SHP77 (cell line): ENCODE measurements around the gene WDR5B.

Experiments used
- DNase-seq, 2 experiments: peaks; one replicate each; lab custom pipeline; 2025; lab: John Stamatoyannopoulos, UW

The WDR5B gene

GRCh38 chr3:122409446-122409845 is 6.4 kb downstream of the WDR5B start:
- no peak for DNase-seq

DNA sequence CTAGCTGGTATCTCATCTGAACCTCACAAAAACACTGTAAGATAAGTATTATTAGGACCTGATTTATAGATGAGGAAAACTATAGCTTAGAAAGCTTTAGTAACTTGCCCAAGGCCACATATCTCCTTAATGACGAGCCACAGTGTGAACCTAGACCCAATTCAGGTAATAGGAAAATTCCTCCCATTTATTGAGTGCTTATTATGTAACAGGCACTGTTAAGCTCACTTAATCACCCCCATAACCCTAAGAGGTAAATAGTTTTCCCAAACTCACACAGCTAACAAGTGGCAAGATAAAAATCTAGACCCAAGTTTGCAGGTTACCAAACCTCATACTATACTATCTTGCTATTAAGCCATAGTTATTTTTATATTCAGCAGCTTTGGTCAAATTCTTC is 7.9 kb downstream of the WDR5B start:
- DNase-seq = no peak

DNA sequence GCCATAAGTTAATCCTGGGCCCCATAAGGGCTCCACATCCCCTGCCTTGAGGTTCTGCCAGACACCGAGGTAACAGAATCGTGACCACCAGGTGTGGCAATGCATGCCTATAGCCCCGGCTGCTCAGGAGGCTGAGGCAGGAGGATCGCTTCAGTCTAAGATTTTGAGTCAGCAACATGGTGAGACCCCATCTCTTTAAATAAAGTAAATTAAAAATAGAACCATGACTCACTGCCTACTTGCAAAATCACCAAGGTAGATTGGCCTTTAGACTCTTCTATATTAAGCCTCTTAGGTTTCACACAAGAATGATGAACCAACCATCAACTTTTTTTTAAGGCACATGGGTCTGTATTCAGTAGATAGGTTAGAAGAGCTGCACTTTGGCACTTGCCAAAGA is 9.7 kb downstream of the WDR5B start:
- DNase-seq = no peak

DNA sequence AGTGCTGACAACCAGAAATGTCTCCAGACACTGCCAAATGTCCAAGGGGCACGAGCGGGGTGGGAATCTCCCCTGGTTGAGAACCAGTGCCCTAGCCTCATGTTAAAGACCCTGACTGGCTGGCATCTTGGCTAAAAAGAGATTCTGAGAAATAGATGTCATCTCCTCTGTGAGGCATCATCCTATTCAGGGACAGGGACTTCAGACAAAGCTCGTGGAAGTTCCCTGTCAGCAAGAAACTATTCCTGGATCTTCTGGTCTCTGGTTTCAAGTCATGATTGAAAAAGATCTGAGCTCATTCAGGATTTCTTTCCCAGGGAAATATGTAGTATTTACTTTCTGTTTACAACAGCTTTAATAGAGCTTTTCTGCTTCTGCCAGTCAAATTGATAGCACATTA is 10.8 kb downstream of the WDR5B start:
- no peak for DNase-seq

DNA sequence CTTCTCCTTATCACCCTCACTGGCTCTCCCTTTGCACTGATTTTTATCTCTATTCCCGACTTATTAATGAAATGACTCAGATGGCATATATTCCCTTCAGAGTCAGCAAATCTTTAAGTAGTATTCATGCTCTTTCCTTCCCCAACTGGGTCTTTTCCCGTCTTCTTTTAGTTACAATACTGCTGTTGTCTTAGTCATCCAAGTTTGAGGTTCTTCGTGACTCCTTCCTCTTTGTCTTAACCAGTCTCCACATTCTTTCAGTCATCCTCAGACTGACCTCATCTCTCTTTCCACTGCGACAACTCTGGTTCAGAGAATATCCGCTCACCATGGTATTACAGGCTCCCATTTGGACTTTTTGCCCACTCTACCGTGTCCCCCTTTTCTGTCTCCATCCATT is 12.4 kb downstream of the WDR5B start:
- no peak for DNase-seq

DNA sequence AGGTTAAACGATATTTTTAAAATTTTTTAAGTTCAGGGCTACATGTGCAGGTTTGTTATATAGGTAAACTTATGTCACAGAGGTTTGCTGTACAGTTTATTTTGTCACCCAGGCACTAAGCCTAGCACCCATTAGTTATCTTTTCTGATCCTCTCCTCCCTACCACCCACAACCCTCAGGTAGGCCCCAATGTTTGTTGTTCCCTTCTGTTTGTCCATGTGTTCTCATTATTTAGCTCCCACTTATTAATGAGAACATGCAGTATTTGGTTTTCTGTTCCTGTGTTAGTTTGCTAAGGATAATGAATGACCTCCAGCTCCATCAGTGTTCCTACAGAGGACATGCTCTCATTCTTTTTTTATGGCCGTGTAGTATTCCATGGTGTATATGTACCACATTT is 16.9 kb downstream of the WDR5B start:
- no peak for DNase-seq

DNA sequence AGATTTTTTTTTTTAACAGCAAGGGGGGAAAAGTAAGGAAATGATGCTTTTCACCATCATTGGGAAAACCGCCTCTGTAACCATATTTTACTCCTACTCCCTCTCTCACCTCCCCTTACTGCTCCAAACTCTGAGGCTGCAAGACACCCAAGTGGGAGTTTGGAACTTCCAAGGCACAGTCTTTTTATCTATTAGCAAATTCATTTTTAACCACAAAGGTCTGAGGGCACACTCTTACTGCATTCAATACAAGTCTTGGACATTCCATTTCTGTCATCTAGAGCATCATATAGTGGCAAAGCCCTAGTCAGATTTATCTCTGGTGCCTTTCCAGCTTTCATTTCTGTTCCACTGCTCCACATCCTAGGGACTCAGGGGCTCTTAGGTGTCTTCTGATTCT is 18.7 kb downstream of the WDR5B start:
- no peak for DNase-seq

- DNase-seq = no peak
Observed at GRCh38 chr3:122396511-122396910, 19.4 kb downstream of the WDR5B start.

- DNase-seq = no peak
Observed at GRCh38 chr3:122395582-122395981, 20.3 kb downstream of the WDR5B start.

GRCh38 chr3:122394173-122394572 is 21.7 kb downstream of the WDR5B start:
- no peak for DNase-seq

GRCh38 chr3:122392868-122393844 is 22.7 kb downstream of the WDR5B start:
- DNase-seq = peak; percentile 48 to 55

- no peak for DNase-seq
Observed at GRCh38 chr3:122391681-122392446, 24.0 kb downstream of the WDR5B start.

GRCh38 chr3:122390665-122391064 is 25.2 kb downstream of the WDR5B start:
- DNase-seq = no peak

DNA sequence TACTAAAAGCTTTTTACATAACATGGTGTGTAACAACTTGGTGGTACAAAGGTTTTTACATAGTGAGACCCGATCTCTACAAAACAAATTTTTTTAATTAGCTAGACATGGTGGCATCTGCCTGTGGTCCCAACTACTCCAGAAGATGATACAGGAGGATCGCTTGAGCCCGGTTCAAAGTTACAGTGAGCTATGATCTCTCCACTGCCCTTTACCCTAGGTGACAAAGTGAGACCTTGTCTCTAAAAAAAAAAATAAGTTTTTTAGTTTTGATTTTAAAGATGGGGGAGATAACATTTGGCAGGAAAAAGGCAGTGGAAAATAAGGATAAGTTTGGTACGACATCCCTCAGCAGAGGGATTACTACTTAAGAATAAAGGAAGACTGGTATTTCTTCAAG is 26.0 kb downstream of the WDR5B start:
- no peak for DNase-seq

DNA sequence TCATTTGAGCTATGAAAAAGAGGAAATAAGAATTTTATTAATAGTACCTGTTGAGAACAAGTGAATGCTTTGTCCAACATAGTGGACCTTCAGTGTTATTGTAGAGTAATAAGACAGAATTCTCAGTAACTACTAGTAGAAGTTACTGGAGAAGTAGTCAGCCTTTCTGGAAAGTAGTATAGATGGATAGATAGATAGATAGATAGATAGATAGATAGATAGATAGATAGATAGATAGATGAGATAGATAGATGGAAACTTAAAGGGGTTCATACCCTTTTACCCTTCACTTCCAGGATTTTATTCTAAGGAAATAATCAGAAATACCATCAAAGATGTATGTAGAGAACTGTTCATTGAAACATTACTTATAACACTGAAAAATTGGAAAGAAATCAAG is 26.7 kb downstream of the WDR5B start:
- DNase-seq = no peak

- DNase-seq = no peak
Observed at GRCh38 chr3:122387709-122388108, 28.2 kb downstream of the WDR5B start.

DNA sequence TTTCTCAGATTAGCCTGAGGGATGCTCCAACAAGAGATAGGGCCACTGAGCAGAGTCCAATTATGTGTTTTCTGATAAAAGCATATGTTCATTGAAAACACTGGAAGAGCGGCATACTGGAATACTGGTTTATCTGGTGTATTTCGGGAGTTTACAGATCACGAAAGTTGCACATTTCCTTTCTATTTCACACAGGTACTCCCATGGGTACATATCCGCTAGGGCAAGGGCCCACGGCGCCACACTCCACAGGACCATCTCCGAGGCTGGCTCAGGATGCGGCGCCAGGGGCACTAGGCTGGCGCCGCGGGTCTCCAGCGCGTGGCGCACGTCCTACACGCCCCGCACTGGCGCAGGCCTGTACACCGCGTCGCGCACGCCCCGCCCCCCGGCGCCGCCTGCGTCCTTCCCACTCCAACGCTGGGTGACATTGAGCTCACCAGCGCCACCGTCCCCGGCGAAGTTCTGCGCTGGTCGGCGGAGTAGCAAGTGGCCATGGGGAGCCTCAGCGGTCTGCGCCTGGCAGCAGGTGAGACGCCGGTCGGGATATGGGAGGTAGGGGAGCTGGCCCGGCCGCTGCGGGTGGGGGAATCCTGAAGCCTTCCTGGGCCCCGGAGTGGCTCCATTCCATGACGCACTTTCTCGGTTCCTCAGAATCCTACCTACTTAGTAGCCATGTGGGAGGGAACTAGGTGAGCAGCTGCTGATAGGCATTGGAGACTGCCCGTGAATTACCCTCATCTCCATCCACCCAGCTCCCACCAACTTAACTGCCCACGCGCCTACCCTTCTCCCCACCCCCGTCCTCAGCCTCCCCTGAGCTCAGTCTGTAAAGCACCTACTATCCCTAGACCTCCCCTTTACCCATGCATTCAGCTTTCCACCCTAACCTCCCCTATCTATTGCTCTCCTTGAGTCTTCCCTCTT is 31.8 kb downstream of the WDR5B start, which contains the start of gene FAM162A:
Gene FAM162A, plus strand, starts transcription at position 412 of the 927 bp plus-strand sequence. Its CDS starts 84 bp downstream, at position 496.
- peak; percentile 90 to 95 for DNase-seq

DNA sequence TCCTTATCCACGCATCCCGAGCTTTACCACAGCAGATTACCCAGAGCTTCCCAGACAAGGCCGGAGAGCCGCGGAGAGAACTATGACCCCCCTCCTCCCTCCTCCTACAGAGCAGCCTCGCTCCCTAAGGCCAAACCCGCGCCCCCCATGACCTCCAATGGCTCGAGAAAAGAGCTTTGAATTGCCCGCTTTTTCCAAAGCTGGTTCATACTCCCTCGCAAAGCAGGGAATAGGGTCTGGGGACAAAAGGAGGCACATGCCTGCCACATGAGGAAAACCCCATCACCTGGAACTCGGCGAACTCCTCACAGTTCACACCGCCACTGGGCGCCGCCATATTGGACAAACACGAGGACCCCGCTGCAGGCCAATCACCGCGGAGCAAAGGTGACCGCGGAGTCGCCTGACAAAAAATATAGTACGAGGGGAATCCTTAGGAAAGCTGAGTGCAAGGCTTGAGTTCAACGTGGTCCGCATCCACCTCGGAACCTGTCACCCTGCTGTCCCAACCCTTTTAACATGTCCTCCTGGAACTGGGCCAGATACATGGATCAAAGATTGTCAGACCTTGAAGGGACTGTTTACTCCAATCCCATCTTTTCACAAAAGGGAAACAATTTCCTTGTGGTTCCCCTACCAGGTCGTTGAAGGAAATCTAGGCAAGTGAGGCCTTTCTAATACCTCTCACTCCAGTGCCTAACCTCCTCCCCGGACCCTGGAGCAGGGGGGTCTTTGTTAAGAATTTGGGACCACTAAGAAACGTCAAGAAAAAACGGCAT is 32.8 kb downstream of the WDR5B start, which contains the start of gene MIX23:
Gene MIX23, minus strand, starts transcription at position 344 of the 779 bp plus-strand sequence. Its CDS starts 7 bp downstream, at position 337.
- peak; percentile 85 for DNase-seq

GRCh38 chr3:122377975-122378374 is 37.9 kb downstream of the WDR5B start:
- no peak for DNase-seq

GRCh38 chr3:122374034-122374433 is 41.8 kb downstream of the WDR5B start:
- no peak for DNase-seq

- DNase-seq = no peak
Observed at GRCh38 chr3:122366379-122366749, 49.5 kb downstream of the WDR5B start.
